RPMI7951 (cell line): ENCODE data around the gene PROSER3. TPM values are rescaled to one million over a fixed set of nuclear protein-coding genes. Genes with fewer than 3 reads are reported as not detected.
A peak's percentile ranks its signal among the peaks of the same experiment; 100 is the strongest.

Experiments
- DNase-seq: peaks from one replicate; pipeline ENCODE4 v3.0.0-alpha.2; 2012; ENCODE audit warnings: low read depth
- total RNA-seq: library from RNA; depleted of rRNA; stranded (reverse); fragments of >200 nt; shearing (Covaris generic); gene quantifications from 2 replicates; pipeline ENCODE4 v1.2.3, GENCODE V29; 2014; rRNA removed

PROSER3 gene
- total RNA-seq, result 8.4 and 10.7 TPM in 2 replicates

DNA sequence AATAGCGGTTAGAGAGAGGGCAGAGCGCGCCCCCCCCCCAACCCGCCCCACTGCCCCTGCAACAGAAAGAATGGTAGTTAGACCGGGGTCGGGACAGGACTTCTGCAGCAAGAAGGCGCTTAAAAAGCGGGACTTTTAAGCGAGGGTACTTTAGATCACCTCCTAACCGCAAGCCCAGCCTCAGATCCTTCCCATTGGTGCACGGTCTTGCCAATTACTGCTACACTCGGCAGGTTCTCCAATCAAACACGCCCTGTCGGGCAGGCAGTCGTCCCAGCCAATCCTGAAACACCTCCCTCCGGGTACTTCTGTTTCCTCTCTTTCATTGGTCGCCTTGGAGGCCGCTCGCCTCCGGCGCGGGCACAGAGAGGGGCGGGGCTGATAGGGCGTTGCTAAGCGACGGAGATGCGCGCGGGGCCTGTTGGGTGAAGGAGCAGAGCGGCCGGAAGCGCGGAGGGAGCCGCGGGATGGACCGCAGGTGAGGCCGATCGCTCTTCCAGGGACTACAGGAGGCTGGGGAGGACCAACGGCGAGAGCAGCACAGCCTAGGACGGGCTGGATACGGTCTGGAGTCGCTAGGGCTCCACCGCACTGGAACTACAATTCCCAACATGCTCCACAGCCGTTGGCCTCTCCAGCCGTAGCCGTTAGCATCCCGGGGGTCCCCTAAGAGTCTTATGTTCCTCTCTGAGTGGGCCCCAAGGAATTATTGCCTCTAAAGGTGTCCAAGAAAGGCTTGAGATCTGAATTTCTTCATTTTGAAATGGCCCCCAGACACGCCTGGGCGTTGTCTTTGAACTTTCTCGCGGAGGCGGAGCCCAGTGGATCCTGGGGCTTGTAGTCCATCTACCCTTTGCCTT is at the start of gene PROSER3:
Gene PROSER3, plus strand, starts transcription at position 428 of the 860 bp plus-strand sequence. Its CDS starts 40 bp downstream, at position 468.
- peak; percentile 100 for DNase-seq

DNA sequence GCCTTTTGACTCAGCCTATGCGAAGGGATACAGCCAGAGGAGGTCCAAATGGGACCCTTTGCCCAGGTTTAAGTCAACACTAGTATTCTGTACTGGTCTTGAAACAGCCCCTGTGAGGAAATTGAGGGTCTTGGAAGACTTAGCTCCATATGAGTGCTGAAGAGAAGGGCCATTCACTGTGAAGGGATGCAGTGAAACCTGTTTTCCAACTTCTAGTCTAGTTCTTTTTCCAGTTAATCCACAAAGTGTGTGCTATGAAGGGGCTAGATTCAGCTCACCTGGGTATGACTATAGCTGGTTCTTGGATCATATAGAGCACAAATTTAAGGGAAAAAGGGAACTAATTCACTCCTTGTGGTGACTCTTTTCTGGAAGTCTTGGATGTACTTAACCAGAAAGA is 49.6 kb upstream of the PROSER3 start:
- DNase-seq, result no peak

DNA sequence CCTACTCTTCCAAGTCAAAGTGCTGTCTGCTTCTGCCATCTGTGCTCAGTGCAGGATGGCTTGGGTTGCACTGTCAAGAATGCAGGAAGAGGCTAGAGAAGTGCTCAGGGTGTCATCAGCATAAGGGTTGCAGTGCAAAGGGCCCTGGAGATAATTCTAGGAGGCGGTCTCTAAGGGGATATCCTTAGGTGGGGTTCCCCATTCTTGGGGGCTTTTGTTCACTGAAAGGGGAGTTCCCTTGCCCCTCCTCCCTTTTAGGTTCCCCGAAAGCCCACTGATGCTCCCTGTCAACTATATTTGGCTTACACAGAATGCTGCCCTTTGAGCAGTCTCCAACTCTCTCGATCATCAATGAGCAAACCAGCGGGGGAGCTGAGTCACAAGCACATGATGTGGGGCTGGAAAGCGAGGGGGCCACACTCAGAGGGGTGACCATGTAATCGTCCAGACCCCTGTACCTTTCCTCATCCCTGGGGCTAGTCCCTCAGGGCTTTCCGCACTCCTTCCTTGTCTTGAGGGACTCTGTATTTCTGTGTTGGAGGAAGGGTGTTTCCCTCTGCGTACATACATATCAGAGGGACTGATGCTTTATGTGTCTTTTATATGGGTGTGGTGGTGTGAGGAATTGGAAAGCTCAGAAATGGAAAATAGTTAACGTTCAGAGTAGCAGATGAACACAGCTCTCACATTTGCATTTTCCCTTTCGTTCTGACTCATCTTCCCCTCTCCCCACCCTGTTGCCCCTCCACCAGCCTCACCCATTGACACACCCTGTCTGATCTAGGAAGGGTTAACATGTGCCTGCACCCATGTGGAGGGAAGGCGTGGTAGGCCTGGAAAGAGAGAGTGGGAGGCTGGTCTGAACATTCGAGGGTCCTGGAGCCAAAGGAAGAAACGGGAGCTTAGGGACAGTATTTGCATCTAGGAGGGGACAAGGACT is 46.9 kb upstream of the PROSER3 start:
- no peak for DNase-seq

DNA sequence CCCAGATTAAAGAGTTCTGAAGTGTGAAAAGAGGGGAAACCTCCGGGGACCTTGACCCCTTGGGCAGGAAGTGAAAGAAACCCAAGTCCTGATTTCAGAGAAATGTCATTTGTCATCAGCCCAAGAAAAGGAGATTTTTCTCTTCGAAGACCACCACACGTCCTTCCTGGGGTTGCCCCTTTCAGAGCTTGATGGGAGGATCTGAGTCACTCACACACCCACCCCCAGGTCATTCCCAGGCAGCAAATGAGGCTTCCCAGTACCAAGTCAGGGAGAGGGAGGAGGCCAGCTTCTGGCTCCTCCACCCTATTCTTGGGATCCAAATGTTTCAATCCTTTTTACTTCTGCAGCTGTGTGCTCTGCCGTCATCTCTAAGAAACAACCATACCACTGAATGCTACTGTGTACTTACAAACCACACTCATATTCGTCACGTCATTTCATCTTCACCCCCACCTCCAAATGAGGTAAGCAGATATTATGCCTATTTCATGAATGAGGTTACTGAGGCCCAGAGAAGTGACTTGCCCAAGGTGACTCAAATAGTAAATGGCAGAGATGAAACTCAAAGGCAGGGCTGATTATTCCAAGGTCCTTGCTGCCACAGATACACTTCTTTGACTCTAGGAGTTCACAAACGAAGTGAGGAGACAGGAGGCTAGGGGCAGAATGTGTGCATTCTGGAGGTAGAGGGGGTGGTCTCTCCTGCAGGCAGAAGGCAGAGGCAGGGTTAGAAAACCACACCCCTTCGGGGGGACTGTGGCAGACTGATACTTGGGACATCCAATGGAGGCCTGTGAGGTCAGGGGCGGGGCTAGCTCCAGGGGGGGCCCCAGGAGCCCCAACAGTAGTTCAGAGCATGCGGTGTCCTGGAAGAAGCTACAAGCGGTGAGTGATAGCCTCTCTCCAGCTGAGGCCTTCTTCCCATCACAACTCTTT is 45.1 kb upstream of the PROSER3 start:
- DNase-seq, result no peak

DNA sequence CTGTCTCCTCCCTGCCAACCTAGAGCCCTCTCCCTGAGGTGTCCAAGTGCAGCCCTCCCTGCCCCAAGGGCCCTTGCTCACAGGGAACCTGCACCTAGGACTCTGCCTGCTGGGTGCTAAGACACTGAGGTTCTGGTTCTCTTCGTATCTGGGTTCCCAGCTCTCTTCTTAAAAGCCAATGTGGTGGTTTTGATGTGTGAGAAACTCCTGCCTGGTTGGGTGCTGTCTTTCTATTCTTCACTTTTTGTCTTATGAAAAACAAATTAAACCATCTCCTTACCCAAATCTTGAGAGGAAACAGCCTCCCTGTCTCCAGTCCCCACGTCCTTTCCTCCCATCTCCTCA is 44.5 kb upstream of the PROSER3 start:
- no peak for DNase-seq

DNA sequence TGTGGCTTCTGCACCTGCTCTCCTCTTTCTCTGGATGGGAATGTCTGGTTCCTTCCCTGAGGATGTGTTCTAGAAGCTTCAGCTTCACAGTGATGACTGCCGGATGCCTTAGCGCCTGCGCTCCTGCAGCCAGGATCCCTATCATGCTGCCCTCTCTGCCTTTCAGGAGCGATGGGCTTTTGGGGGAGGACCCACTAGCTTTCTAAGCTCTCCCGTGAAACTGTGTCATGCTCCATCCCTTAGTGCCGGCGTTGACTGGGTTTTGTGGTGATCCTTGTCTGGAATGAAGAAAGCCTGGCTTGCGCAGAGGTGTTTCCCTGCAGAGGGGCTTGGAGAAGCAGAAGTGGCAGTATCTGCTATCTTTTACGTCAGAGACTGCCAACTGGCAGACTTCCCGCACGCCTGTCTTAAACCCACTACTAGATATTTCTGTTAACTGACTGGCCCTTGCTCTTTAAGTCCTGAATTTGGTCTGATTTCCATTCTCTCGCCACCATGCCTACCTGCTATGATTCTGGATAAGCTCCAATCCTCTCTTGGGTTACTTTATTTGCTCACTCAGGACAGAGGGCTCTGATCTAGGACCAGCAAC is 44.0 kb upstream of the PROSER3 start:
- no peak for DNase-seq

DNA sequence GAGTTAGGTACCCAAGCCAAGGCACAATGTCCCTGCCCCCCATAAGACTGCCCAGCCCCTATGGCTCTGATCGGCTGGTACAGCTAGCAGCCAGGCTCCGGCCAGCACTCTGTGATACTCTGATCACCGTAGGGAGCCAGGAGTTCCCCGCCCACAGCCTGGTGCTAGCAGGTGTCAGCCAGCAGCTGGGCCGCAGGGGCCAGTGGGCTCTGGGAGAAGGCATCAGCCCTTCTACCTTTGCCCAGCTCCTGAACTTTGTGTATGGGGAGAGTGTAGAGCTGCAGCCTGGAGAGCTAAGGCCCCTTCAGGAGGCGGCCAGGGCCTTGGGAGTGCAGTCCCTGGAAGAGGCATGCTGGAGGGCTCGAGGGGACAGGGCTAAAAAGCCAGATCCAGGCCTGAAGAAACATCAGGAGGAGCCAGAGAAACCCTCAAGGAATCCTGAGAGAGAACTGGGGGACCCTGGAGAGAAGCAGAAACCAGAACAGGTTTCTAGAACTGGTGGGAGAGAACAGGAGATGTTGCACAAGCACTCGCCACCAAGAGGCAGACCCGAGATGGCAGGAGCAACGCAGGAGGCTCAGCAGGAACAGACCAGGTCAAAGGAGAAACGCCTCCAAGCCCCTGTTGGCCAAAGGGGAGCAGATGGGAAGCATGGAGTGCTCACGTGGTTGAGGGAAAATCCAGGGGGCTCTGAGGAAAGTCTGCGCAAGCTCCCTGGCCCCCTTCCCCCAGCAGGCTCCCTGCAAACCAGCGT is 43.2 kb upstream of the PROSER3 start:
- no peak for DNase-seq

DNA sequence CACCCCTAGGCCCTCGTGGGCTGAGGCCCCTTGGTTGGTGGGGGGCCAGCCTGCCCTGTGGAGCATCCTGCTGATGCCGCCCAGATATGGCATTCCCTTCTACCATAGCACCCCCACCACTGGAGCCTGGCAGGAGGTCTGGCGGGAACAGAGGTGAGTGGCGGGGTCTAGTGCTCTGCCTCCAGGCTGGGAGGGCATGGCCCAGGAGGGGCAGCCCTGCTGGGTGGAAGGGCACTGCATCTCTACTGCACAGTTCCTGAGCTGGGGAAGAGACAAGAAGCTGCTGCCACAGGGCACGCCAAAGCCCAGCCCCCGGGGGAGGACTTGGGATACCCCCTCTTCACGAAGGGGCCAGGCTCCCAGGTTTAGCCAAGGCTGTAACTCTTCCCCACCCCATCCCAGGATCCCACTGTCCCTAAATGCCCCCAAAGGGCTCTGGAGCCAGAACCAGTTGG is 42.6 kb upstream of the PROSER3 start:
- DNase-seq, result no peak

DNA sequence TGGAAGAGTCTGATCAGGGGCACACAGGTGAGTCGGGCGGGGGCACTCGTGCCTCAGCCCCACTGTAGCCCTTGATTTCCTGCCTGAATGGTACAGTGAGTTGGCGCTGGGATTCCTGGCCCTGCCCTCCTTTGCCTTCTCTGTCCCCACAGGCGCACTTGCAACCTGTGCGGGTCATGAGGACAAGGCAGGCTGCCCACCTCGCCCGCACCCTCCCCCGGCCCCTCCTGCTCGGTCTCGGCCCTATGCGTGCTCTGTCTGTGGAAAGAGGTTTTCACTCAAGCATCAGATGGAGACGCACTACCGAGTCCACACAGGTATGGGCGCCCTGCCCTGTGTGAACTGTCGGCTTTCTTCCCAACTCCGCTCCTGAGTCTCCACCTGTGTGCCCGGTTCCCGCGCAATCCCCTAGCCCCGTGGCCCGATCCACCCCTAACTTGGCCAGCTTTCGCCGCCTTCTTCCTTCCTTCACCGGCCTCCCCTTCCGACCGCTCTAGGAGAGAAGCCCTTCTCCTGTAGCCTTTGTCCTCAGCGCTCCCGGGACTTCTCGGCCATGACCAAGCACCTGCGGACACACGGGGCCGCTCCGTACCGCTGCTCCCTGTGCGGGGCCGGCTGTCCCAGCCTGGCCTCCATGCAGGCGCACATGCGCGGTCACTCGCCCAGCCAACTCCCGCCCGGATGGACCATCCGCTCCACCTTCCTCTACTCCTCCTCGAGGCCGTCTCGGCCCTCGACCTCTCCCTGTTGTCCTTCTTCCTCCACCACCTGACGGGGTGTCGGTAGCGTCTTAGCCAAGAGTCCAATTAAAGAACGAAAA is 41.8 kb upstream of the PROSER3 start:
- DNase-seq, result no peak

DNA sequence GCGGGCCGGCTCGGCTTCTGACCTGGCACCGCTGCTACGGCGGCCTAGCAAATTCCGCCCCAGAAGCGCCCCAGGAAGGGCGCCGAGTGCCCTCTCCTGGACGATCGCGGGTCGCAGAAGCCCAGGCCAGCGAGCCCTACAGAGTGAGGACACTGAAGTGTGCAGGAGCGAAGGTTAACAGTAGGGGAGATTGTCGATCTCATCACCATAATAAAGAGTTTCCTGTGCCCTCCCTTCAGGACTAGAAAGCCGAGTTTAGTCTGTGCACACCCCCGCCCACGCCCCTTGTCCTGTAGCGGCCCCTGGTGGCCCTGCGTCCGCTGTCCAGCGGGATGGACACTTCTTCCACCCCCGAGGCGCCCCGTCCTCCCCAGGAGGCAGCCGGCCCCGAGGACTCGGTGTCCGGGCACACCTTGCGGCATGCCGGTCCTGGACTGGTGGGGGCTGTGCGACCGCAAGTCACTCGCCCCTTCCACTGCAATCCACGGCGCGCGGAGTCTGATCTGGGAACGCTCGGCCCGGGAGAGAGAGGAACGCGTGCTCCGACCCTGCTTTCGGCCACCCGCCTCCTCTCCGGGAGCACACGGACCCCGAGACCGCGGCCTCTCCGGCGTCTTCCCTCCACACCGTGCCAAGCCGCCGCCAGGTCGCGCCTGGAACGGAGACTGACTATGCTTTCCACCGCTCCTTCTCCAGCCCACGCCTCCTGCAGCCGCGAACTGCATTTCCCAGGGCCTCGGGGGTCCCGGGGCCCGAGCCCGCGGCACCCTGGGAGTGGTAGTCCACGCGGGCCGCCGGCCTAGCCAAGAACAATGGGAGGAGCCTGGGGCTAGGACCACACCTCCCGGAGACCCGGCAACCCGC is 40.9 kb upstream of the PROSER3 start:
- peak; percentile 95 for DNase-seq

DNA sequence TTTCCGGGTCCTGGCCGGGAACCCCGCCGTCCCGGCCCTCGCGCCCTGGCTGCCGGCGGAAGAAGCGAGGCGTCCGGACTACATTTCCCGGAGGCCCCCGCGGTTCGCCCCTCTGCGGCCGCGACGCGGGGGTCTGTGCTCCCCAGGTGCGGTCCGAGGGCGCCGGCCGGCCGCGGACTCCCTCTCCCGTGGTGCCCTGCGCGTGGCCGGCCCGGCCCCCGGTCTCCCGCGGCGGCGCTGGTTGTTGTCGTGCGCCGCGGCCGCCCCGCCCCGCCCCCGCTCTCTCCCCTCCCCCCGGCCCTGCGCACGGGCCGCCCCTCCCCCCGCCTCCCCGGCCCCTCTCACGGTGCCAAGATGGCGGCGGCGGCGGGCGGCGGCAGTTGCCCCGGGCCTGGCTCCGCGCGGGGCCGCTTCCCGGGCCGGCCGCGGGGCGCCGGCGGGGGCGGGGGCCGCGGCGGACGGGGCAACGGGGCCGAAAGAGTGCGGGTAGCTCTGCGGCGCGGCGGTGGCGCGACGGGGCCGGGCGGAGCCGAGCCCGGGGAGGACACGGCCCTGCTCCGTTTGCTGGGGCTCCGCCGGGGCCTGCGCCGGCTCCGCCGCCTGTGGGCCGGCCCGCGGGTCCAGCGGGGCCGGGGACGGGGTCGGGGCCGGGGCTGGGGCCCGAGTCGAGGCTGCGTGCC is 40.2 kb upstream of the PROSER3 start, which contains the start of gene KMT2B:
Gene KMT2B, plus strand, starts transcription at position 339 of the 680 bp plus-strand sequence. Its CDS starts 16 bp downstream, at position 355.
- no peak for DNase-seq

DNA sequence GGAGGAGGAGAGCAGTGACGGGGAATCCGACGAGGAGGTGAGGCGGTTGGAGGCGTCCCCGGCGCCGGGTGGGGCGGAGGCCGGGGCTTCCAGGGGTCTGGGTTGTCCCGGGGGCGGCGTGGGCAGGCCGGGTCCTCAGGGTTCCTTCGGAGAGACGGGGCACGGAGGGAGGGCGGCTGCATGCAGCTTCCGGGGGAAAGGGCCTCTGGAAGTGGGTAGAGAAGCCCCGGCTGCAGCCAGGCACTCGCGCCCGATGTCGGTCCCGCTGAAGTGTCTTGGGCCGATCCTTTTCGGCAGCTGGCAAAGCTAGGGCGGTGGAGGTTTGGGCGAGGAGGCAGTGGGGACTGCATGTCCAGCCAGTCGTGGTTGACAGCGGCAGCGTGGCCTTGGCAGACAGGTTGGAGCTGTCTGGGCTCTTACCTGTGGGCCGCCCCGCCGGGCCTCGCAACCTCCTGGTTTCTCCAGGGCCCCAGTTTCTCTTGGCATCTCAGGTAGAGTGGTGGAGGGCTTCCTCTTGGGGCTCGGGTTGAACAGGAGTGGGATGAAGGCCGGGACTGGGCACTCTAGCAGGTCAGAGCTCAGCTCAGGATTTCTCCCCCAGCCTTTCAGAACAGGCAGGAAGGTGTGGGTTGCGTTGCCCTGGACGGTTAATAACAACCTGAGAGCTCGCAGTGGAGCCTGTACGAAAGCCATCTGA is 39.5 kb upstream of the PROSER3 start:
- DNase-seq, result no peak

DNA sequence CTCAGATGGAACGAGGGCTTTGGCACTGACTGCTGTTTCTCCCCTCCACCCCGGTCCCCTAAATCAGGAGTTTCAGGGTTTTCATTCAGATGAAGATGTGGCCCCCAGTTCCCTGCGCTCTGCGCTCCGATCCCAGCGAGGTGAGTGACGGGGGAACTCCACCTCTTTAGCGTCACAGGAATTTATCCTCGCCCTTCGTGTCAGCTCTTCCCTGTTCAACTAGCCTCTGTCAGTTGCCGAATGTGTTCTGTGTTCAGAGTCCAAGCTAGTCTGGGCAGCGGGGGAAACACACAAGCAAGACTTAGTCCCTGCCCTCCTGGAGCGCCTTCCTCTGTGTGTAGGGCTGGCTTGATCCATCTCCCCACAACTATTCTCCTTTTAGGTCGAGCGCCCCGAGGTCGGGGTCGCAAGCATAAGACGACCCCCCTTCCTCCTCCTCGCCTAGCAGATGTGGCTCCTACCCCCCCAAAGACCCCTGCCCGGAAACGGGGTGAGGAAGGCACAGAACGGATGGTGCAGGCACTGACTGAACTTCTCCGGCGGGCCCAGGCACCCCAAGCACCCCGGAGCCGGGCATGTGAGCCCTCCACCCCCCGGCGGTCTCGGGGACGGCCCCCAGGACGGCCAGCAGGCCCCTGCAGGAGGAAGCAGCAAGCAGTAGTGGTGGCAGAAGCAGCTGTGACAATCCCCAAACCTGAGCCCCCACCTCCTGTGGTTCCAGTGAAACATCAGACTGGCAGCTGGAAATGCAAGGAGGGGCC is 38.4 kb upstream of the PROSER3 start:
- no peak for DNase-seq

DNA sequence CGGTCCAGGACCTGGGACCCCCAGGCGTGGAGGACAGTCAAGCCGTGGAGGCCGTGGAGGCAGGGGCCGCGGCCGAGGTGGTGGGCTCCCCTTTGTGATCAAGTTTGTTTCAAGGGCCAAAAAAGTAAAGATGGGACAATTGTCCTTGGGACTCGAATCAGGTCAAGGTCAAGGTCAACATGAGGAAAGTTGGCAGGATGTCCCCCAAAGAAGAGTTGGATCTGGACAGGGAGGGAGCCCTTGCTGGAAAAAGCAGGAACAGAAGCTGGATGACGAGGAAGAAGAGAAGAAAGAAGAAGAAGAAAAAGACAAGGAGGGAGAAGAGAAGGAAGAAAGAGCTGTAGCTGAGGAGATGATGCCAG is 37.8 kb upstream of the PROSER3 start:
- DNase-seq, result no peak

DNA sequence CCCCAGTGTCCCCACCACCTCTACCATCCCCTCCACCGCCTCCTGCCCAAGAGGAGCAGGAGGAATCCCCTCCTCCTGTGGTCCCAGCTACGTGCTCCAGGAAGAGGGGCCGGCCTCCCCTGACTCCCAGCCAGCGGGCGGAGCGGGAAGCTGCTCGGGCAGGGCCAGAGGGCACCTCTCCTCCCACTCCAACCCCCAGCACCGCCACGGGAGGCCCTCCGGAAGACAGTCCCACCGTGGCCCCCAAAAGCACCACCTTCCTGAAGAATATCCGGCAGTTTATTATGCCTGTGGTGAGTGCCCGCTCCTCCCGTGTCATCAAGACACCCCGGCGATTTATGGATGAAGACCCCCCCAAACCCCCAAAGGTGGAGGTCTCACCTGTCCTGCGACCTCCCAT is 37.3 kb upstream of the PROSER3 start:
- DNase-seq, result no peak

DNA sequence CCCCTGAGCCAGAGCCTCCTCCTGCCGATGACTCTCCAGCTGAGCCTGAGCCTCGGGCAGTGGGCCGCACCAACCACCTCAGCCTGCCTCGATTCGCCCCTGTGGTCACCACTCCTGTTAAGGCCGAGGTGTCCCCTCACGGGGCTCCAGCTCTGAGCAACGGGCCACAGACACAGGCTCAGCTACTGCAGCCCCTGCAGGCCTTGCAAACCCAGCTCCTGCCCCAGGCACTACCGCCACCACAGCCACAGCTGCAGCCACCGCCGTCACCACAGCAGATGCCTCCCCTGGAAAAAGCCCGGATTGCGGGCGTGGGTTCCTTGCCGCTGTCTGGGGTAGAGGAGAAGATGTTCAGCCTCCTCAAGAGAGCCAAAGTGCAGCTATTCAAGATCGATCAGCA is 36.6 kb upstream of the PROSER3 start:
- DNase-seq, result no peak
